Cardiac atrium fibroblast (primary cell): ENCODE results near the gene CPHXL. TPM values are rescaled to one million over a fixed set of nuclear protein-coding genes. Genes with fewer than 3 reads are reported as not detected.

ENCODE experiments used
- total RNA-seq: library from RNA; depleted of rRNA; stranded (reverse); fragments of >200 nt; gene quantifications from 2 replicates; pipeline ENCODE4 v1.2.3, GENCODE V29; 2015

The CPHXL gene
- not detected in 2 replicates for total RNA-seq

DNA sequence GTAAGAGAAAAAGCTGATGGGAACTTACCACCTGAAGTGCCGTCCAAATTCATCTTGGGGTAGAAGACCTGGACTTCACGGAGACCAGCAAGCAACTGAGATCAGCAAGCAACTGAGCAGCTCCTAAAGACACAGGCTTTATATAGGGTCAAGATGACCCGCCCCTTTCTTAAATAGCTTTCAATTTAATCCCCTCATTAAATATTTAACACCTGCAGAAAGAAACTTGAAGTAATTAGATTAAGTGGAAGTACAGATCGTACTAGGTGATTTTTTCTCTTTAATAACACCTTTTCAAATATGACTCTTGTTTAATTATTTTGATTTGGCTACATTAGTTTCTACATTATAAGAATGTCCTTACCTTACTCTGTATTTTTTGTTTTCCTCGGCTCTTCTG lies at the start of gene CPHXL:
CPHXL (minus strand) TSS at position 101 of the 400 bp plus-strand sequence; CDS start at position 53, 48 bp downstream.

DNA sequence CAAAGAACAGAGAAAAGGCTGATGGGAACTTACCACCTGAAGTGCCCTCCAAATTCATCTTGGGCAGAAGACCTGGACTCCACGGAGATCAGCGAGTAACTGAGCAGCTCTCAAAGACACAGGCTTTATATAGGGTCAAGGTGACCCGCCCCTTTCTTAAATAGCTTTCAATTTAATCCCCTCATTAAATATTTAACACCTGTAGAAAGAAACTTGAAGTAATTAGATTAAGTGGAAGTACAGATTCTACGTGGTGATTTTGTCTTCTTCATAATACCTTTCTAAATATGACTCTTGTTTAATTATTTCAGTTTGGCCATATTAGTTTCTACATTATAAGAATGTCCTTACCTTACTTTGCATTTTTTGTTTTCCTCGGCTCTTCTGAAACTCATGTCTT lies 24.9 kb downstream of the CPHXL start, which contains the start of gene DUXB:
DUXB (minus strand) TSS at position 101 of the 400 bp plus-strand sequence; CDS start at position 58, 43 bp downstream.

DNA sequence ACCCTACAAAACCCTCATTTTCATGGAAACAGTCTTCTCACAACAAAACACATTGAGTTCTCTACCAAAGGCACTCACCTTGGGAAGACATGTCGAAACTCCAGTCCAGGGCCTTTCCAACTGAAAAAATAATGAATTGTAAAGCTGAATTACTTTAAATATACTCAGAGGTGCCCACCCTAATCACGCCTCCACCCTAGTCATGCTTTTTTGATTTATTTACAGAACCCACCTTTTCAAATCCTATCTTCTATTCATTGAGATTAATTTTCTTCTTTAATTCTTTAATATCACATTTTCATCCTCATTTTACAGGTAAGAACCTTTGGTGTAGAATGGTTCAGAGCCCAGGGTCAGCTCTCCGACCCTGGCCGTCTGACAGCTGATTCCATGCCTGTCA lies 49.4 kb downstream of the CPHXL start, which contains the start of gene CPHXL2:
CPHXL2 (minus strand) TSS at position 101 of the 400 bp plus-strand sequence; CDS start at position 91, 10 bp downstream.

Other genes with a start within 250 kb of the CPHXL start
- 0.72 and 0.97 TPM in 2 replicates for gene CHST6, start 231.0 kb downstream of the CPHXL start, total RNA-seq
- not detected in 2 replicates for gene CHST5, start 190.4 kb downstream of the CPHXL start, total RNA-seq
- gene TMEM231, start 170.2 kb downstream of the CPHXL start, total RNA-seq = 9.4 and 13.6 TPM in 2 replicates
- gene GABARAPL2, start 160.1 kb downstream of the CPHXL start, total RNA-seq = 51.8 and 62.0 TPM in 2 replicates
- gene ADAT1, start 103.2 kb downstream of the CPHXL start, total RNA-seq = 27.5 and 34.7 TPM in 2 replicates
- gene KARS1, start 78.8 kb downstream of the CPHXL start, total RNA-seq = 137 and 149 TPM in 2 replicates
- 35.0 and 45.4 TPM in 2 replicates for gene TERF2IP, start 78.7 kb downstream of the CPHXL start, total RNA-seq
- gene CPHXL2, start 49.5 kb downstream of the CPHXL start, total RNA-seq = not detected in 2 replicates
- gene DUXB, start 25.0 kb downstream of the CPHXL start, total RNA-seq = not detected in 2 replicates